ENCODE data around the gene DR1. TPM values are rescaled to one million over a fixed set of nuclear protein-coding genes. Genes with fewer than 3 reads are reported as not detected.

The DR1 gene
- total and polyA plus RNA-seq, 2 of the 8 experiments (the other 6 are each of a cell fraction or from before 2014, with no cell fraction given) = 13.1 to 62.3 TPM

DNA sequence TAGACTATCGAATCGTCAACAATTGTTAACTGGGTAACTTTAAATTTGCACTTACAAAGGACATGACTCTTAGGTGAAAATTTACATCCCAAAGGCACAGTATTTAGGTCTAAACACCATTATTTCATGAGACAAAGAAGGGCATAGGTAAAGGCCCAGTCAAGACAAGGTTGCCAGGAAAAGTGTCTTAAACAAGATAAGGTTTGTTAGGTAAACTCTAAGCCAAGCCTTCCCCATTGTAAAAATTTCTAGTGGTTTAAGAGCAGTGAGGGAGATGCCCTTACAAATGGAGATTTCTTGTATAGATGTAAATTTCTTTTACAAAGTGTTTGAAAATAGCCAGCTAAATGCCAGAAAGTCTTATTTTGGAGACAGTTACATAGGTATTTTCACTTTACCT, 65.3 kb downstream of the DR1 start (continued):
- TF ChIP-seq, protein P1, sequence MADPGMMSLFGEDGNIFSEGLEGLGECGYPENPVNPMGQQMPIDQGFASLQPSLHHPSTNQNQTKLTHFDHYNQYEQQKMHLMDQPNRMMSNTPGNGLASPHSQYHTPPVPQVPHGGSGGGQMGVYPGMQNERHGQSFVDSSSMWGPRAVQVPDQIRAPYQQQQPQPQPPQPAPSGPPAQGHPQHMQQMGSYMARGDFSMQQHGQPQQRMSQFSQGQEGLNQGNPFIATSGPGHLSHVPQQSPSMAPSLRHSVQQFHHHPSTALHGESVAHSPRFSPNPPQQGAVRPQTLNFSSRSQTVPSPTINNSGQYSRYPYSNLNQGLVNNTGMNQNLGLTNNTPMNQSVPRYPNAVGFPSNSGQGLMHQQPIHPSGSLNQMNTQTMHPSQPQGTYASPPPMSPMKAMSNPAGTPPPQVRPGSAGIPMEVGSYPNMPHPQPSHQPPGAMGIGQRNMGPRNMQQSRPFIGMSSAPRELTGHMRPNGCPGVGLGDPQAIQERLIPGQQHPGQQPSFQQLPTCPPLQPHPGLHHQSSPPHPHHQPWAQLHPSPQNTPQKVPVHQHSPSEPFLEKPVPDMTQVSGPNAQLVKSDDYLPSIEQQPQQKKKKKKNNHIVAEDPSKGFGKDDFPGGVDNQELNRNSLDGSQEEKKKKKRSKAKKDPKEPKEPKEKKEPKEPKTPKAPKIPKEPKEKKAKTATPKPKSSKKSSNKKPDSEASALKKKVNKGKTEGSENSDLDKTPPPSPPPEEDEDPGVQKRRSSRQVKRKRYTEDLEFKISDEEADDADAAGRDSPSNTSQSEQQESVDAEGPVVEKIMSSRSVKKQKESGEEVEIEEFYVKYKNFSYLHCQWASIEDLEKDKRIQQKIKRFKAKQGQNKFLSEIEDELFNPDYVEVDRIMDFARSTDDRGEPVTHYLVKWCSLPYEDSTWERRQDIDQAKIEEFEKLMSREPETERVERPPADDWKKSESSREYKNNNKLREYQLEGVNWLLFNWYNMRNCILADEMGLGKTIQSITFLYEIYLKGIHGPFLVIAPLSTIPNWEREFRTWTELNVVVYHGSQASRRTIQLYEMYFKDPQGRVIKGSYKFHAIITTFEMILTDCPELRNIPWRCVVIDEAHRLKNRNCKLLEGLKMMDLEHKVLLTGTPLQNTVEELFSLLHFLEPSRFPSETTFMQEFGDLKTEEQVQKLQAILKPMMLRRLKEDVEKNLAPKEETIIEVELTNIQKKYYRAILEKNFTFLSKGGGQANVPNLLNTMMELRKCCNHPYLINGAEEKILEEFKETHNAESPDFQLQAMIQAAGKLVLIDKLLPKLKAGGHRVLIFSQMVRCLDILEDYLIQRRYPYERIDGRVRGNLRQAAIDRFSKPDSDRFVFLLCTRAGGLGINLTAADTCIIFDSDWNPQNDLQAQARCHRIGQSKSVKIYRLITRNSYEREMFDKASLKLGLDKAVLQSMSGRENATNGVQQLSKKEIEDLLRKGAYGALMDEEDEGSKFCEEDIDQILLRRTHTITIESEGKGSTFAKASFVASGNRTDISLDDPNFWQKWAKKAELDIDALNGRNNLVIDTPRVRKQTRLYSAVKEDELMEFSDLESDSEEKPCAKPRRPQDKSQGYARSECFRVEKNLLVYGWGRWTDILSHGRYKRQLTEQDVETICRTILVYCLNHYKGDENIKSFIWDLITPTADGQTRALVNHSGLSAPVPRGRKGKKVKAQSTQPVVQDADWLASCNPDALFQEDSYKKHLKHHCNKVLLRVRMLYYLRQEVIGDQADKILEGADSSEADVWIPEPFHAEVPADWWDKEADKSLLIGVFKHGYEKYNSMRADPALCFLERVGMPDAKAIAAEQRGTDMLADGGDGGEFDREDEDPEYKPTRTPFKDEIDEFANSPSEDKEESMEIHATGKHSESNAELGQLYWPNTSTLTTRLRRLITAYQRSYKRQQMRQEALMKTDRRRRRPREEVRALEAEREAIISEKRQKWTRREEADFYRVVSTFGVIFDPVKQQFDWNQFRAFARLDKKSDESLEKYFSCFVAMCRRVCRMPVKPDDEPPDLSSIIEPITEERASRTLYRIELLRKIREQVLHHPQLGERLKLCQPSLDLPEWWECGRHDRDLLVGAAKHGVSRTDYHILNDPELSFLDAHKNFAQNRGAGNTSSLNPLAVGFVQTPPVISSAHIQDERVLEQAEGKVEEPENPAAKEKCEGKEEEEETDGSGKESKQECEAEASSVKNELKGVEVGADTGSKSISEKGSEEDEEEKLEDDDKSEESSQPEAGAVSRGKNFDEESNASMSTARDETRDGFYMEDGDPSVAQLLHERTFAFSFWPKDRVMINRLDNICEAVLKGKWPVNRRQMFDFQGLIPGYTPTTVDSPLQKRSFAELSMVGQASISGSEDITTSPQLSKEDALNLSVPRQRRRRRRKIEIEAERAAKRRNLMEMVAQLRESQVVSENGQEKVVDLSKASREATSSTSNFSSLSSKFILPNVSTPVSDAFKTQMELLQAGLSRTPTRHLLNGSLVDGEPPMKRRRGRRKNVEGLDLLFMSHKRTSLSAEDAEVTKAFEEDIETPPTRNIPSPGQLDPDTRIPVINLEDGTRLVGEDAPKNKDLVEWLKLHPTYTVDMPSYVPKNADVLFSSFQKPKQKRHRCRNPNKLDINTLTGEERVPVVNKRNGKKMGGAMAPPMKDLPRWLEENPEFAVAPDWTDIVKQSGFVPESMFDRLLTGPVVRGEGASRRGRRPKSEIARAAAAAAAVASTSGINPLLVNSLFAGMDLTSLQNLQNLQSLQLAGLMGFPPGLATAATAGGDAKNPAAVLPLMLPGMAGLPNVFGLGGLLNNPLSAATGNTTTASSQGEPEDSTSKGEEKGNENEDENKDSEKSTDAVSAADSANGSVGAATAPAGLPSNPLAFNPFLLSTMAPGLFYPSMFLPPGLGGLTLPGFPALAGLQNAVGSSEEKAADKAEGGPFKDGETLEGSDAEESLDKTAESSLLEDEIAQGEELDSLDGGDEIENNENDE (IDR thresholded peaks at IDR 0.05; ENCODE audit: insufficient replicate concordance, low read length) = peak; percentile 95
